SH-SY5Y (cell line): Measurements from ENCODE around the gene ZNF664.

Experiments
- GATA2 ChIP-seq: IDR thresholded peaks from 2 replicates; pipeline ENCODE4 v1.6.1; 2011; ENCODE audit warnings: mild to moderate bottlenecking, low read depth, low read length
- GATA3 ChIP-seq: IDR thresholded peaks from 2 replicates; pipeline ENCODE4 v1.6.1; 2011; ENCODE audit warnings: low read depth, mild to moderate bottlenecking, low read length, moderate library complexity

- no peak for TF ChIP-seq GATA3
- TF ChIP-seq GATA2, result no peak
These were observed 16.2 kb downstream of the ZNF664 start for GRCh38 chr12:123989168-123989567.
